Measurements from ENCODE around the gene IFRD2. TPM values are rescaled to one million over a fixed set of nuclear protein-coding genes. Genes with fewer than 3 reads are reported as not detected.
"Not testable (repeated sequence)": the region's sequence is repeated elsewhere in the genome, so short reads cannot be mapped to it uniquely, and the experiment has no call there.

The IFRD2 gene
- polyA plus RNA-seq, 1 experiment: 19.3 TPM

GRCh38 chr3:50248387-50248786 is 43.8 kb downstream of the IFRD2 start:
- POLR2A ChIA-PET: interaction anchor here (2.8 kb wide), 1 partner anchor 12 kb away, joined by 24 read pairs; the partner anchor contains the start of gene GNAI2
- Histone ChIP-seq H3K27me3 (ENCODE audit: control insufficient read depth, insufficient read depth, low read length) (no peaks in the 10 kb centered on the region), H3K4me3 (ENCODE audit: low read depth, low read length) (no peak overlapping the region), H3K9me3 (ENCODE audit: control insufficient read depth, insufficient read depth, low read length) (no peaks in the 10 kb centered on the region; the same call in 1 of the 2 replicates), H3K27ac (ENCODE audit: low read depth, low read length) (no peak overlapping the region)
- CTCF ChIA-PET: interaction anchor here (0.6 to 4.2 kb wide), 6 partner anchors 8 to 56 kb away, joined by 3 to 31 read pairs (median 5); no protein-coding TSS in a partner anchor
- no peak for DNase-seq (ENCODE audit: low read depth, low spot score)
- TF ChIP-seq CTCF (IDR thresholded peaks at IDR 0.05; ENCODE audit: low read depth, low read length): no peak

GRCh38 chr3:50246517-50246954 is 45.7 kb downstream of the IFRD2 start:
- no peak for DNase-seq (ENCODE audit: low read depth, low spot score)
- ChIA-PET CTCF (interaction anchor here (0.6 to 1.9 kb wide), 30 partner anchors 8 to 1948 kb away, joined by 3 to 45 read pairs (median 4); partner anchors contain the start of genes GNAI2, GNAT1, HYAL3 and NAA80), POLR2A (interaction anchor here (0.8 to 2.8 kb wide), 5 partner anchors 10 to 91 kb away, joined by 3 to 24 read pairs (median 5); partner anchors contain the start of gene GNAI2)
- Histone ChIP-seq H3K27ac (ENCODE audit: low read depth, low read length) (peak overlapping the region; percentile 91), H3K27me3 (ENCODE audit: control insufficient read depth, insufficient read depth, low read length) (no peaks in the 10 kb centered on the region), H3K4me3 (ENCODE audit: low read depth, low read length) (peak overlapping the region; percentile 17; the same call in 1 of the 2 replicates), H3K9me3 (ENCODE audit: control insufficient read depth, insufficient read depth, low read length) (no peaks in the 10 kb centered on the region; the same call in 1 of the 2 replicates)
- no peak for TF ChIP-seq CTCF (IDR thresholded peaks at IDR 0.05; ENCODE audit: low read depth, low read length)

- Histone ChIP-seq H3K27me3 (ENCODE audit: control insufficient read depth, insufficient read depth, low read length) (no peaks in the 10 kb centered on the region), H3K9me3 (ENCODE audit: control insufficient read depth, insufficient read depth, low read length) (no peaks in the 10 kb centered on the region; the same call in 1 of the 2 replicates), H3K4me3 (ENCODE audit: low read depth, low read length) (peak overlapping the region; percentile 49), H3K27ac (ENCODE audit: low read depth, low read length) (peak overlapping the region; percentile 91)
- ChIA-PET CTCF (interaction anchor here (0.6 to 1.9 kb wide), 28 partner anchors 8 to 1949 kb away, joined by 3 to 45 read pairs (median 5); partner anchors contain the start of genes GNAI2, GNAT1, HYAL3 and NAA80), POLR2A (interaction anchor here (0.8 to 2.8 kb wide), 6 partner anchors 10 to 91 kb away, joined by 3 to 24 read pairs (median 4); partner anchors contain the start of gene GNAI2)
- peak; percentile 97 for TF ChIP-seq CTCF (IDR thresholded peaks at IDR 0.05; ENCODE audit: low read depth, low read length)
- DNase-seq (ENCODE audit: low read depth, low spot score): no peak
Measured at GRCh38 chr3:50245831-50246516, 46.3 kb downstream of the IFRD2 start.

GRCh38 chr3:50245251-50245745 is 46.9 kb downstream of the IFRD2 start:
- DNase-seq (ENCODE audit: low read depth, low spot score): no peak
- no peaks in the 10 kb centered on the region for H3K27me3 ChIP-seq (ENCODE audit: control insufficient read depth, insufficient read depth, low read length)
- ChIA-PET CTCF (no interaction called here), POLR2A (interaction anchor here (1.2 to 1.6 kb wide), 2 partner anchors 10 to 50 kb away, joined by 3 to 4 read pairs; no protein-coding TSS in a partner anchor)
- TF ChIP-seq CTCF (IDR thresholded peaks at IDR 0.05; ENCODE audit: low read depth, low read length): no peak
- no peaks in the 10 kb centered on the region; the same call in 1 of the 2 replicates for H3K9me3 ChIP-seq (ENCODE audit: control insufficient read depth, insufficient read depth, low read length)
- peak overlapping the region; percentile 49; the same call in 1 of the 2 replicates for H3K4me3 ChIP-seq (ENCODE audit: low read depth, low read length)
- H3K27ac ChIP-seq (ENCODE audit: low read depth, low read length): peak overlapping the region; percentile 91

DNA sequence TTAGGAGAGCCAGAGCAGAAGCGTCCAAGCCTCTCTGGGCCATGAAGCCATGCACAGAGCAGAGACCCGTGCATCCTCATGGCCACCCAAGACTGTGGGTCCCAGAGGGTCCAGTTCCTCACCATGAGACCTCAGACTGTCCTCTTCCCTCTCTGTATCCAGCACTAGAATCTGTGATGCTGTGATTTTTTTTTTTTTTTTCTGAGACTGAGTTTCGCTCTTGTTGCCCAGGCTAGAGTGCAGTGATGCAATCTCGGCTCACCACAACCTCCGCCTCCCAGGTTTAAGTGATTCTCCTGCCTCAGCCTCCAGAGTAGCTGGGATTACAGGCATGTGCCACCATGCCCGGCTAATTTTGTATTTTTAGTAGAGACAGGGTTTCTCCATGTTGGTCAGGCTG is 47.4 kb downstream of the IFRD2 start:
- ChIA-PET POLR2A (interaction anchor here (1.6 kb wide), 1 partner anchor 9 kb away, joined by 3 read pairs; no protein-coding TSS in a partner anchor), CTCF (interaction anchor here (1.3 kb wide), 1 partner anchor 15 kb away, joined by 3 read pairs; no protein-coding TSS in a partner anchor)
- not testable (repeated sequence) for DNase-seq (ENCODE audit: low read depth, low spot score); H3K27me3 ChIP-seq (ENCODE audit: control insufficient read depth, insufficient read depth, low read length); H3K9me3 ChIP-seq (ENCODE audit: control insufficient read depth, insufficient read depth, low read length); H3K27ac ChIP-seq (ENCODE audit: low read depth, low read length); H3K4me3 ChIP-seq (ENCODE audit: low read depth, low read length)
